ENCODE data around the gene VPS72. TPM values are rescaled to one million over a fixed set of nuclear protein-coding genes. Genes with fewer than 3 reads are reported as not detected.

Gene VPS72
- total and polyA plus RNA-seq, 2 of the 13 experiments (the other 11 are each of a cell fraction or from before 2014, with no cell fraction given), result 33.7 to 34.5 TPM

DNA sequence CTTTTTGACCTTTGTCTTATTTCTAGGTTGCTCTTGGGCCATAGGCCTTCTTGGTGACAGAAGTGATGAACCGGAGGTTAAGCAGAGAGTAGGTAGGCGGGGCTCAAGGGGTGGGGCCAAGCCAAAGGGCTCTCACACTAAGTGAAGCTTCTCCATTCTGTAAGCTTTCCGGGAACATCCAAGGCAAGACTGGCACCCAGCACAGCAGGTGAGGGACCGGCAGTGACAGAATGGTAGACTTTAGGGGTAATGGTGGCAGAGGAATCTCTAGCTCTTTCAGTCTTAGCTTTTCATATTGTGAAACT is 33.5 kb downstream of the VPS72 start, which contains the start of gene TNFAIP8L2:
TSS of gene TNFAIP8L2 (plus strand) at position 135 of the 305 bp plus-strand sequence. CDS start 2,049 bp downstream, outside the sequence.
- Histone ChIP-seq H3K27me3 (ENCODE audit: control insufficient read depth in 1 of 2, insufficient read depth in 2 of 2, low read length in 2 of 2) (no peaks in the 10 kb centered on the region), H3K9me3 (ENCODE audit: low read length) (no peaks in the 10 kb centered on the region), H3K4me1 (ENCODE audit: insufficient read depth, low read length) (peaks cover 8% of the 10 kb centered on the region), H3K9ac (ENCODE audit: insufficient read depth, low read depth, low read length) (no peak within 1 kb of the TSS), H3K4me2 (ENCODE audit: low read depth, low read length) (no peak within 1 kb of the TSS), H3K36me3 (replicated peaks in 1 of 2; ENCODE audit: control insufficient read depth in 1 of 2, insufficient read depth in 2 of 2, low read length in 2 of 2) (peaks cover 8 to 14% of the 10 kb centered on the region in 2 experiments), H4K20me1 (ENCODE audit: insufficient read depth, low read length) (no peaks in the 10 kb centered on the region), H3K79me2 (ENCODE audit: insufficient read depth, low read length) (no peaks in the 10 kb centered on the region), H3K4me3 (replicated peaks in 1 of 3; ENCODE audit: insufficient read depth in 1 of 3, low read depth in 2 of 3, low read length in 3 of 3) (no peak within 1 kb of the TSS), H3K27ac (ENCODE audit: extremely low read length, insufficient read depth, low read length) (no peak within 1 kb of the TSS), H2AFZ (ENCODE audit: low read length) (no peak within 1 kb of the TSS)
- ChIA-PET CTCF (ENCODE audit: low intra/inter-chr PET ratio, low total read pairs) (interaction anchor here (1.4 to 3.6 kb wide), 2 partner anchors 57 to 132 kb away, joined by 10 to 45 read pairs; no protein-coding TSS in a partner anchor), POLR2A (interaction anchor here (1.1 kb wide), 1 partner anchor 57 kb away, joined by 3 read pairs; no protein-coding TSS in a partner anchor)
- ATAC-seq (peak; percentile 54), DNase-seq (ENCODE audit: low spot score) (no peak), FAIRE-seq (no peak)
- WGBS (ENCODE audit: low lambda C conversion rate), result 86% methylated on average over 3 of the region's 4 CpGs
- in situ Hi-C loops (cut with HindIII; ENCODE audit: extremely low pct_ligation_motif_present, low pct_unique_long_range_greater_than_20kb), result loop anchor here (5.0 kb wide), 1 partner anchor 59 kb away; no protein-coding TSS in a partner anchor
- no TSS peak for BruUV-seq (replicated peaks)
- intact Hi-C loops (cut with micrococcal nuclease; ENCODE audit: unreplicated experiment), result loop anchor here (1.0 to 2.0 kb wide), 2 partner anchors 57 to 132 kb away; no protein-coding TSS in a partner anchor
- TF ChIP-seq GATA4 (IDR thresholded peaks at IDR 0.05; ENCODE audit: borderline replicate concordance, low read depth) (no peak), AHR (CRISPR knock-in tag; IDR thresholded peaks at IDR 0.05) (no peak), ZNF709 (CRISPR knock-in tag; IDR thresholded peaks at IDR 0.05) (no peak), PHB2 (IDR thresholded peaks at IDR 0.05; ENCODE audit: partially characterized antibody) (no peak), ZFP36L2 (CRISPR knock-in tag; IDR thresholded peaks at IDR 0.05) (no peak), CEBPG (CRISPR knock-in tag; IDR thresholded peaks at IDR 0.05) (no peak), ZNF235 (CRISPR knock-in tag; IDR thresholded peaks at IDR 0.05; ENCODE audit: borderline replicate concordance) (no peak), ZNF451 (CRISPR knock-in tag; IDR thresholded peaks at IDR 0.05) (no peak), ERF (CRISPR knock-in tag; IDR thresholded peaks at IDR 0.05) (no peak)
- TF ChIP-seq, protein P1, sequence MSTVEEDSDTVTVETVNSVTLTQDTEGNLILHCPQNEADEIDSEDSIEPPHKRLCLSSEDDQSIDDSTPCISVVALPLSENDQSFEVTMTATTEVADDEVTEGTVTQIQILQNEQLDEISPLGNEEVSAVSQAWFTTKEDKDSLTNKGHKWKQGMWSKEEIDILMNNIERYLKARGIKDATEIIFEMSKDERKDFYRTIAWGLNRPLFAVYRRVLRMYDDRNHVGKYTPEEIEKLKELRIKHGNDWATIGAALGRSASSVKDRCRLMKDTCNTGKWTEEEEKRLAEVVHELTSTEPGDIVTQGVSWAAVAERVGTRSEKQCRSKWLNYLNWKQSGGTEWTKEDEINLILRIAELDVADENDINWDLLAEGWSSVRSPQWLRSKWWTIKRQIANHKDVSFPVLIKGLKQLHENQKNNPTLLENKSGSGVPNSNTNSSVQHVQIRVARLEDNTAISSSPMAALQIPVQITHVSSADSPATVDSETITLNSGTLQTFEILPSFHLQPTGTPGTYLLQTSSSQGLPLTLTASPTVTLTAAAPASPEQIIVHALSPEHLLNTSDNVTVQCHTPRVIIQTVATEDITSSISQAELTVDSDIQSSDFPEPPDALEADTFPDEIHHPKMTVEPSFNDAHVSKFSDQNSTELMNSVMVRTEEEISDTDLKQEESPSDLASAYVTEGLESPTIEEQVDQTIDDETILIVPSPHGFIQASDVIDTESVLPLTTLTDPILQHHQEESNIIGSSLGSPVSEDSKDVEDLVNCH (CRISPR knock-in tag; IDR thresholded peaks at IDR 0.05), result no peak
- TF ChIP-seq, protein P2, sequence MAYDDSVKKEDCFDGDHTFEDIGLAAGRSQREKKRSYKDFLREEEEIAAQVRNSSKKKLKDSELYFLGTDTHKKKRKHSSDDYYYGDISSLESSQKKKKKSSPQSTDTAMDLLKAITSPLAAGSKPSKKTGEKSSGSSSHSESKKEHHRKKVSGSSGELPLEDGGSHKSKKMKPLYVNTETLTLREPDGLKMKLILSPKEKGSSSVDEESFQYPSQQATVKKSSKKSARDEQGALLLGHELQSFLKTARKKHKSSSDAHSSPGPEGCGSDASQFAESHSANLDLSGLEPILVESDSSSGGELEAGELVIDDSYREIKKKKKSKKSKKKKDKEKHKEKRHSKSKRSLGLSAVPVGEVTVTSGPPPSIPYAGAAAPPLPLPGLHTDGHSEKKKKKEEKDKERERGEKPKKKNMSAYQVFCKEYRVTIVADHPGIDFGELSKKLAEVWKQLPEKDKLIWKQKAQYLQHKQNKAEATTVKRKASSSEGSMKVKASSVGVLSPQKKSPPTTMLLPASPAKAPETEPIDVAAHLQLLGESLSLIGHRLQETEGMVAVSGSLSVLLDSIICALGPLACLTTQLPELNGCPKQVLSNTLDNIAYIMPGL (CRISPR knock-in tag; IDR thresholded peaks at IDR 0.05; ENCODE audit: borderline replicate concordance in 1 of 2, low read depth in 1 of 2), result no peak
- TF ChIP-seq, protein P3, sequence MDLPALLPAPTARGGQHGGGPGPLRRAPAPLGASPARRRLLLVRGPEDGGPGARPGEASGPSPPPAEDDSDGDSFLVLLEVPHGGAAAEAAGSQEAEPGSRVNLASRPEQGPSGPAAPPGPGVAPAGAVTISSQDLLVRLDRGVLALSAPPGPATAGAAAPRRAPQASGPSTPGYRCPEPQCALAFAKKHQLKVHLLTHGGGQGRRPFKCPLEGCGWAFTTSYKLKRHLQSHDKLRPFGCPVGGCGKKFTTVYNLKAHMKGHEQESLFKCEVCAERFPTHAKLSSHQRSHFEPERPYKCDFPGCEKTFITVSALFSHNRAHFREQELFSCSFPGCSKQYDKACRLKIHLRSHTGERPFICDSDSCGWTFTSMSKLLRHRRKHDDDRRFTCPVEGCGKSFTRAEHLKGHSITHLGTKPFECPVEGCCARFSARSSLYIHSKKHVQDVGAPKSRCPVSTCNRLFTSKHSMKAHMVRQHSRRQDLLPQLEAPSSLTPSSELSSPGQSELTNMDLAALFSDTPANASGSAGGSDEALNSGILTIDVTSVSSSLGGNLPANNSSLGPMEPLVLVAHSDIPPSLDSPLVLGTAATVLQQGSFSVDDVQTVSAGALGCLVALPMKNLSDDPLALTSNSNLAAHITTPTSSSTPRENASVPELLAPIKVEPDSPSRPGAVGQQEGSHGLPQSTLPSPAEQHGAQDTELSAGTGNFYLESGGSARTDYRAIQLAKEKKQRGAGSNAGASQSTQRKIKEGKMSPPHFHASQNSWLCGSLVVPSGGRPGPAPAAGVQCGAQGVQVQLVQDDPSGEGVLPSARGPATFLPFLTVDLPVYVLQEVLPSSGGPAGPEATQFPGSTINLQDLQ (CRISPR knock-in tag; IDR thresholded peaks at IDR 0.05), result no peak
- TF ChIP-seq, protein P4, sequence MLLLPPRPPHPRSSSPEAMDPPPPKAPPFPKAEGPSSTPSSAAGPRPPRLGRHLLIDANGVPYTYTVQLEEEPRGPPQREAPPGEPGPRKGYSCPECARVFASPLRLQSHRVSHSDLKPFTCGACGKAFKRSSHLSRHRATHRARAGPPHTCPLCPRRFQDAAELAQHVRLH (CRISPR knock-in tag; IDR thresholded peaks at IDR 0.05; ENCODE audit: borderline replicate concordance, low read depth), result no peak
- TF ChIP-seq, protein P5, sequence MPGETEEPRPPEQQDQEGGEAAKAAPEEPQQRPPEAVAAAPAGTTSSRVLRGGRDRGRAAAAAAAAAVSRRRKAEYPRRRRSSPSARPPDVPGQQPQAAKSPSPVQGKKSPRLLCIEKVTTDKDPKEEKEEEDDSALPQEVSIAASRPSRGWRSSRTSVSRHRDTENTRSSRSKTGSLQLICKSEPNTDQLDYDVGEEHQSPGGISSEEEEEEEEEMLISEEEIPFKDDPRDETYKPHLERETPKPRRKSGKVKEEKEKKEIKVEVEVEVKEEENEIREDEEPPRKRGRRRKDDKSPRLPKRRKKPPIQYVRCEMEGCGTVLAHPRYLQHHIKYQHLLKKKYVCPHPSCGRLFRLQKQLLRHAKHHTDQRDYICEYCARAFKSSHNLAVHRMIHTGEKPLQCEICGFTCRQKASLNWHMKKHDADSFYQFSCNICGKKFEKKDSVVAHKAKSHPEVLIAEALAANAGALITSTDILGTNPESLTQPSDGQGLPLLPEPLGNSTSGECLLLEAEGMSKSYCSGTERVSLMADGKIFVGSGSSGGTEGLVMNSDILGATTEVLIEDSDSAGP (CRISPR knock-in tag; IDR thresholded peaks at IDR 0.05; ENCODE audit: borderline replicate concordance), result no peak
- TF ChIP-seq, protein P6, sequence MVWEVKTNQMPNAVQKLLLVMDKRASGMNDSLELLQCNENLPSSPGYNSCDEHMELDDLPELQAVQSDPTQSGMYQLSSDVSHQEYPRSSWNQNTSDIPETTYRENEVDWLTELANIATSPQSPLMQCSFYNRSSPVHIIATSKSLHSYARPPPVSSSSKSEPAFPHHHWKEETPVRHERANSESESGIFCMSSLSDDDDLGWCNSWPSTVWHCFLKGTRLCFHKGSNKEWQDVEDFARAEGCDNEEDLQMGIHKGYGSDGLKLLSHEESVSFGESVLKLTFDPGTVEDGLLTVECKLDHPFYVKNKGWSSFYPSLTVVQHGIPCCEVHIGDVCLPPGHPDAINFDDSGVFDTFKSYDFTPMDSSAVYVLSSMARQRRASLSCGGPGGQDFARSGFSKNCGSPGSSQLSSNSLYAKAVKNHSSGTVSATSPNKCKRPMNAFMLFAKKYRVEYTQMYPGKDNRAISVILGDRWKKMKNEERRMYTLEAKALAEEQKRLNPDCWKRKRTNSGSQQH (CRISPR knock-in tag; IDR thresholded peaks at IDR 0.05; ENCODE audit: low read depth), result no peak

Data from HepG2 (cell line).